GM12878 (cell line): Measurements from ENCODE around the gene CCDC12. TPM values are rescaled to one million over a fixed set of nuclear protein-coding genes. Genes with fewer than 3 reads are reported as not detected.

Source experiments
- ATF2 ChIP-seq: IDR thresholded peaks from 2 replicates; pipeline ENCODE4 v1.6.1; 2012; ENCODE audit warnings: low read length, inconsistent platforms
- CHD4 ChIP-seq: fragments of 200-600 bp; sonication (generic); IDR thresholded peaks from 2 replicates; pipeline ENCODE4 v1.6.1; 2016; ENCODE audit warnings: mild to moderate bottlenecking
- E2F4 ChIP-seq: IDR thresholded peaks from 2 replicates; pipeline ENCODE4 v1.6.1; 2012; ENCODE audit warnings: low read depth, low read length, improper control_type of control experiment
- FOXK2 ChIP-seq: fragments of 450-650 bp; IDR thresholded peaks from 2 replicates; pipeline ENCODE4 v1.6.1; 2017; ENCODE audit warnings: mild to moderate bottlenecking, moderate library complexity
- GATAD2B ChIP-seq: fragments of 450-650 bp; conservative IDR thresholded peaks from 2 replicates; pipeline ENCODE4 v1.6.1; 2017; ENCODE audit warnings: low read depth, mild to moderate bottlenecking, moderate library complexity
- HDAC2 ChIP-seq: fragments of 200-600 bp; sonication (generic); IDR thresholded peaks from 2 replicates; pipeline ENCODE4 v1.6.1; 2017
- HDAC6 ChIP-seq: fragments of 200-600 bp; sonication (generic); IDR thresholded peaks from one replicate; pipeline ENCODE4 v1.8.0; 2017; ENCODE audit warnings: antibody characterized with exemption; ENCODE audit not compliant: unreplicated experiment
- HDGF ChIP-seq: fragments of 450-650 bp; IDR thresholded peaks from 2 replicates; pipeline ENCODE4 v1.6.1; 2016; ENCODE audit warnings: antibody characterized with exemption
- IKZF1 ChIP-seq: fragments of 450-650 bp; conservative IDR thresholded peaks from 2 replicates; pipeline ENCODE4 v1.6.1; 2017; ENCODE audit warnings: antibody characterized with exemption, mild to moderate bottlenecking
- MTA3 ChIP-seq: IDR thresholded peaks from 2 replicates; pipeline ENCODE4 v1.6.1; 2012; ENCODE audit warnings: low read length, inconsistent platforms, borderline replicate concordance
- MYB ChIP-seq: fragments of 150-350 bp; IDR thresholded peaks from 2 replicates; pipeline ENCODE4 v1.6.1; 2014; ENCODE audit warnings: mild to moderate bottlenecking, low read depth, low read length, borderline replicate concordance
- POLR2A ChIP-seq: IDR thresholded peaks from 2 replicates; pipeline ENCODE4 v1.6.1; 2011; ENCODE audit warnings: low read depth, mild to moderate bottlenecking, low read length
- RB1 ChIP-seq: fragments of 450-650 bp; formaldehyde crosslinking; IDR thresholded peaks from 2 replicates; pipeline ENCODE4 v1.6.1; 2017; ENCODE audit warnings: mild to moderate bottlenecking, borderline replicate concordance
- SMAD1 ChIP-seq: fragments of 450-650 bp; IDR thresholded peaks from 2 replicates; pipeline ENCODE4 v1.6.1; 2018; ENCODE audit warnings: mild to moderate bottlenecking, low read depth; ENCODE audit not compliant: partially characterized antibody
- SMAD5 ChIP-seq: IDR thresholded peaks from 2 replicates; pipeline ENCODE4 v1.6.1; 2016; ENCODE audit warnings: antibody characterized with exemption, low read depth
- STAT3 ChIP-seq: IDR thresholded peaks from 2 replicates; pipeline ENCODE4 v1.6.1; 2011; ENCODE audit warnings: low read depth, low read length, improper control_type of control experiment
- TAF1 ChIP-seq: IDR thresholded peaks from 2 replicates; pipeline ENCODE4 v1.6.1; 2011; ENCODE audit warnings: mild to moderate bottlenecking, low read depth, low read length, borderline replicate concordance
- TCF3 ChIP-seq: IDR thresholded peaks from 2 replicates; pipeline ENCODE4 v1.6.1; 2012; ENCODE audit warnings: low read depth, mild to moderate bottlenecking, low read length, borderline replicate concordance; ENCODE audit not compliant: insufficient read depth
- YY1 ChIP-seq: IDR thresholded peaks from 2 replicates; pipeline ENCODE4 v1.6.1; 2011; ENCODE audit warnings: low read depth, mild to moderate bottlenecking, low read length
- ZBED1 ChIP-seq: IDR thresholded peaks from 2 replicates; pipeline ENCODE4 v1.6.1; 2016; ENCODE audit warnings: borderline replicate concordance
- ZBTB11 ChIP-seq: fragments of 450-650 bp; formaldehyde crosslinking; IDR thresholded peaks from 2 replicates; pipeline ENCODE4 v1.5.0; 2022; ENCODE audit warnings: mild to moderate bottlenecking, missing genetic modification characterization
- ZBTB33 ChIP-seq: fragments of 450-650 bp; IDR thresholded peaks from 2 replicates; pipeline ENCODE4 v1.6.1; 2017; ENCODE audit warnings: mild to moderate bottlenecking
- ZNF24 ChIP-seq: fragments of 450-650 bp; IDR thresholded peaks from 2 replicates; pipeline ENCODE4 v1.6.1; 2017; ENCODE audit warnings: antibody characterized with exemption, mild to moderate bottlenecking
- ZNF274 ChIP-seq: IDR thresholded peaks from one replicate; pipeline ENCODE4 v1.8.0; 2011; ENCODE audit not compliant: insufficient read length, insufficient read depth
- polyA plus RNA-seq, 11 experiments: library from polyadenylated mRNA; depleted of rRNA in 4 of 11; unstranded in 6 of 11; stranded (reverse) in 5 of 11; fragments of >200 nt; fragmentation: Nextera tagmentation in 4 of 11; fragmentation: Illumina TruSeq in 1 of 11; extraction: Ambion mirVana in 4 of 11; extraction: Trizol in 1 of 11; gene quantifications; 1 replicate in 1 of 11; 2 replicates in 10 of 11; pipeline versions ENCODE4 v1.2.1 to v1.2.3, GENCODE V29; 2011 to 2016; ENCODE audit warnings: inconsistent platforms in 2 of 11, missing spikeins in 2 of 11, low read depth in 1 of 11
- total RNA-seq, 4 experiments: library from RNA; depleted of rRNA in 3 of 4; stranded (reverse); fragments of >200 nt in 3 of 4; fragmentation: Illumina TruSeq in 1 of 4; extraction: Trizol in 1 of 4; gene quantifications; 2 replicates each; pipeline versions ENCODE4 v1.2.1 to v1.2.3, GENCODE V29; 2013 to 2021

CCDC12 gene
- total and polyA plus RNA-seq, 10 of the 15 experiments (the other 5 are each of a cell fraction or from before 2014, with no cell fraction given), result 9.2 to 91.4 (median 61.3) TPM

- TF ChIP-seq POLR2A, result no peak
- no peak for TF ChIP-seq ZNF24
- no peak for TF ChIP-seq TAF1
- peak; percentile 48; the same call in 1 of the 2 replicates for TF ChIP-seq MYB
- TF ChIP-seq MTA3, result no peak
- TF ChIP-seq HDAC2, result no peak
- TF ChIP-seq ZBTB11 (CRISPR knock-in tag), result no peak
- TF ChIP-seq ZBED1, result no peak
- TF ChIP-seq E2F4, result no peak
- no peak for TF ChIP-seq SMAD5
- TF ChIP-seq IKZF1, result peak; percentile 94
- TF ChIP-seq GATAD2B, result peak; percentile 94
- TF ChIP-seq RB1, result no peak
- no peak for TF ChIP-seq ATF2
- TF ChIP-seq FOXK2, result no peak
- peak; percentile 97 for TF ChIP-seq SMAD1
- no peak for TF ChIP-seq STAT3
- no peak for TF ChIP-seq HDGF
- no peak for TF ChIP-seq CHD4
- TF ChIP-seq YY1, result 0 out of 2 replicates have a peak, but pooled peaks have one; percentile 32
- no peak for TF ChIP-seq TCF3
- no peak for TF ChIP-seq ZBTB33
- no peak for TF ChIP-seq HDAC6
- TF ChIP-seq ZNF274, result no peak
These were observed 14.2 kb upstream of the CCDC12 start (continued) for GRCh38 chr3:46990573-46991374.
